Endodermal cell (in vitro differentiated cells): ENCODE measurements around the gene MROH8. TPM values are rescaled to one million over a fixed set of nuclear protein-coding genes. Genes with fewer than 3 reads are reported as not detected.
"Not testable (repeated sequence)": the region's sequence is repeated elsewhere in the genome, so short reads cannot be mapped to it uniquely, and the experiment has no call there.

Experiments
- DNase-seq: peaks from one replicate; pipeline ENCODE4 v3.0.0-alpha.2; 2017
- H3K27ac ChIP-seq: 2 replicates; pipeline ENCODE4 v1.5.1; 2013; ENCODE audit warnings: mild to moderate bottlenecking, low read depth, low read length, moderate library complexity
- H3K27me3 ChIP-seq: 2 replicates; pipeline ENCODE4 v1.6.1; 2013; ENCODE audit warnings: mild to moderate bottlenecking, low read length, moderate library complexity; ENCODE audit not compliant: insufficient read depth, control insufficient read depth, poor library complexity, severe bottlenecking
- H3K36me3 ChIP-seq: 2 replicates; pipeline ENCODE4 v1.7.0; 2013; ENCODE audit warnings: mild to moderate bottlenecking, low read length, moderate library complexity; ENCODE audit not compliant: control insufficient read depth, insufficient read depth
- H3K4me1 ChIP-seq: one replicate; pipeline ENCODE4 v1.7.0; 2013; ENCODE audit warnings: low read length; ENCODE audit not compliant: control insufficient read depth, insufficient read depth
- H3K4me3 ChIP-seq: 2 replicates; pipeline ENCODE4 v1.5.1; 2013; ENCODE audit warnings: mild to moderate bottlenecking, low read length, moderate library complexity
- H3K9ac ChIP-seq: 2 replicates; pipeline ENCODE4 v1.6.1; 2013; ENCODE audit warnings: mild to moderate bottlenecking, low read length, moderate library complexity; ENCODE audit not compliant: poor library complexity, severe bottlenecking; ENCODE audit errors: extremely low read depth
- H3K9me3 ChIP-seq: 2 replicates; pipeline ENCODE4 v1.6.1; 2013; ENCODE audit warnings: mild to moderate bottlenecking, low read length, moderate library complexity; ENCODE audit not compliant: control insufficient read depth
- H3K27ac Mint-ChIP-seq: 2 replicates; pipeline ENCODE4 v1.8.0; 2020; ENCODE audit warnings: mixed read lengths
- H3K27me3 Mint-ChIP-seq: 2 replicates; pipeline ENCODE4 v1.8.0; 2021; ENCODE audit warnings: mild to moderate bottlenecking, mixed read lengths; ENCODE audit not compliant: insufficient read depth
- H3K36me3 Mint-ChIP-seq: 2 replicates; pipeline ENCODE4 v1.8.0; 2020; ENCODE audit warnings: low read depth, mixed read lengths
- H3K4me1 Mint-ChIP-seq: 2 replicates; pipeline ENCODE4 v1.8.0; 2020; ENCODE audit warnings: mixed read lengths
- H3K4me3 Mint-ChIP-seq: 2 replicates; pipeline ENCODE4 v1.8.0; 2020; ENCODE audit warnings: mild to moderate bottlenecking, moderate library complexity, mixed read lengths
- H3K9me3 Mint-ChIP-seq: 2 replicates; pipeline ENCODE4 v1.8.0; 2020; ENCODE audit warnings: mild to moderate bottlenecking, mixed read lengths
- CTCF ChIP-seq: fragments of 200-600 bp; sonication (generic); conservative IDR thresholded peaks from 2 replicates; pipeline ENCODE4 v1.5.0; 2021; ENCODE audit warnings: antibody characterized with exemption, mild to moderate bottlenecking
- WGBS, 2 experiments: methylation state at CpG; one replicate each; pipeline versions ENCODE4 v1.1.5 to v1.1.7; 2013; ENCODE audit warnings: missing lambda C conversion rate in 2 of 2, mixed read lengths in 1 of 2; ENCODE audit not compliant: insufficient coverage in 1 of 2, insufficient read length in 1 of 2; 5-methylcytosine and 5-hydroxymethylcytosine counted together
- total RNA-seq, 2 donors: library from RNA; stranded (reverse); fragmentation: NEBNext Ultra II Directional in 1 of 2; extraction: Animal tissue kit (Norgen Biotek cat#: 25700) in 1 of 2; gene quantifications; 2 replicates in 1 of 2; 3 replicates in 1 of 2; pipeline ENCODE4 v1.2.1, GENCODE V29; 2021

MROH8 gene
- total RNA-seq, 2 donors from 2014 or later: 1.8 to 2.8 TPM

GRCh38 chr20:37133952-37134351, 45.4 kb downstream of the MROH8 start:
- no peaks in the 10 kb centered on the region for H3K9me3 ChIP-seq
- Mint-ChIP-seq H3K4me3 (no peak overlapping the region), H3K9me3 (no peaks in the 10 kb centered on the region), H3K27me3 (peaks cover 6% of the 10 kb centered on the region), H3K36me3 (no peaks in the 10 kb centered on the region), H3K27ac (no peak overlapping the region), H3K4me1 (no peaks in the 10 kb centered on the region)
- H3K27ac ChIP-seq: no peak overlapping the region
- H3K4me3 ChIP-seq: no peak overlapping the region
- no peak for TF ChIP-seq CTCF
- WGBS, 2 experiments: 75 to 100% methylated on average over 2 of the region's 2 CpGs
- no peak overlapping the region for H3K9ac ChIP-seq
- no peaks in the 10 kb centered on the region for H3K4me1 ChIP-seq
- no peaks in the 10 kb centered on the region for H3K36me3 ChIP-seq
- peaks cover 5% of the 10 kb centered on the region for H3K27me3 ChIP-seq
- no peak for DNase-seq

- peaks cover 5% of the 10 kb centered on the region for H3K9me3 Mint-ChIP-seq
Measured at GRCh38 chr20:37131486-37131885, 47.9 kb downstream of the MROH8 start.

GRCh38 chr20:37128803-37129202, 50.5 kb downstream of the MROH8 start:
- Mint-ChIP-seq H3K36me3 (no peaks in the 10 kb centered on the region), H3K27me3 (peaks cover 6% of the 10 kb centered on the region), H3K4me1 (no peaks in the 10 kb centered on the region), H3K4me3 (no peak overlapping the region), H3K27ac (no peak overlapping the region), H3K9me3 (peaks cover 18% of the 10 kb centered on the region)
- H3K27me3 ChIP-seq: peaks cover 5% of the 10 kb centered on the region
- no peak overlapping the region for H3K27ac ChIP-seq
- TF ChIP-seq CTCF: no peak
- H3K9ac ChIP-seq: no peak overlapping the region
- DNase-seq: no peak
- H3K4me1 ChIP-seq: no peaks in the 10 kb centered on the region
- H3K9me3 ChIP-seq: no peaks in the 10 kb centered on the region
- 83 to 90% methylated on average over 2 to 3 of the region's 3 CpGs for WGBS, 2 experiments
- H3K4me3 ChIP-seq: no peak overlapping the region
- no peaks in the 10 kb centered on the region for H3K36me3 ChIP-seq

More at GRCh38 chr20:37131486-37131885, 47.9 kb downstream of the MROH8 start:
- no peak overlapping the region for H3K9ac ChIP-seq
- H3K4me1 Mint-ChIP-seq: no peaks in the 10 kb centered on the region
- peaks cover 6% of the 10 kb centered on the region for H3K27me3 Mint-ChIP-seq
- H3K27me3 ChIP-seq: peaks cover 5% of the 10 kb centered on the region
- WGBS, 2 experiments: 93 to 96% methylated on average over 3 of the region's 3 CpGs
- H3K4me3 ChIP-seq: no peak overlapping the region
- no peak overlapping the region for H3K4me3 Mint-ChIP-seq
- TF ChIP-seq CTCF: no peak
- no peak for DNase-seq
- no peaks in the 10 kb centered on the region for H3K9me3 ChIP-seq
- H3K4me1 ChIP-seq: no peaks in the 10 kb centered on the region
- H3K27ac Mint-ChIP-seq: no peak overlapping the region
- no peaks in the 10 kb centered on the region for H3K36me3 Mint-ChIP-seq
- no peak overlapping the region for H3K27ac ChIP-seq
- H3K36me3 ChIP-seq: no peaks in the 10 kb centered on the region

GRCh38 chr20:37126290-37126689, 53.1 kb downstream of the MROH8 start:
- H3K9ac ChIP-seq, H3K4me3 Mint-ChIP-seq, H3K4me1 ChIP-seq, H3K27me3 ChIP-seq, H3K36me3 Mint-ChIP-seq, H3K4me1 Mint-ChIP-seq, H3K36me3 ChIP-seq, H3K4me3 ChIP-seq, DNase-seq, H3K27ac Mint-ChIP-seq, H3K27me3 Mint-ChIP-seq, H3K27ac ChIP-seq, H3K9me3 ChIP-seq: not testable (repeated sequence)
- 95% methylated on average over 15 of the region's 30 CpGs; no CpG with 5 or more reads in 1 of the 2 experiments for WGBS, 2 experiments
- H3K9me3 Mint-ChIP-seq: peaks cover 18% of the 10 kb centered on the region
